HG02642 (cell line): Measurements from ENCODE around the gene PPP1R1A.
A peak's percentile ranks its signal among the peaks of the same experiment; 100 is the strongest.

Experiments used
- ATAC-seq: cut with Tn5 transposase; IDR thresholded peaks from one replicate; pipeline ENCODE4 v1.9.1; 2021; ENCODE audit warnings: mild to moderate bottlenecking; ENCODE audit not compliant: unreplicated experiment, poor library complexity

The PPP1R1A gene

GRCh38 chr12:54578778-54579177 is 9.7 kb downstream of the PPP1R1A start:
- no peak for ATAC-seq

GRCh38 chr12:54572881-54573280 is 15.6 kb downstream of the PPP1R1A start:
- no peak for ATAC-seq

- no peak for ATAC-seq
Measured at GRCh38 chr12:54571193-54572188, 17.0 kb downstream of the PPP1R1A start.

GRCh38 chr12:54569995-54570528 is 18.4 kb downstream of the PPP1R1A start:
- no peak for ATAC-seq

- no peak for ATAC-seq
Measured at GRCh38 chr12:54569072-54569471, 19.4 kb downstream of the PPP1R1A start.

GRCh38 chr12:54566792-54567191 is 21.7 kb downstream of the PPP1R1A start:
- no peak for ATAC-seq

- ATAC-seq = no peak
Measured at GRCh38 chr12:54565986-54566544, 22.4 kb downstream of the PPP1R1A start.

GRCh38 chr12:54565310-54565985 is 23.0 kb downstream of the PPP1R1A start:
- ATAC-seq = no peak

GRCh38 chr12:54564768-54565167 is 23.7 kb downstream of the PPP1R1A start:
- no peak for ATAC-seq

GRCh38 chr12:54563787-54564186 is 24.7 kb downstream of the PPP1R1A start:
- ATAC-seq = no peak

GRCh38 chr12:54562750-54563356 is 25.6 kb downstream of the PPP1R1A start:
- no peak for ATAC-seq

GRCh38 chr12:54561164-54561563 is 27.3 kb downstream of the PPP1R1A start:
- no peak for ATAC-seq

- peak; percentile 100 for ATAC-seq
Measured at GRCh38 chr12:54560374-54560858, 28.0 kb downstream of the PPP1R1A start.

- no peak for ATAC-seq
Measured at GRCh38 chr12:54558759-54559158, 29.7 kb downstream of the PPP1R1A start.

- no peak for ATAC-seq
Measured at GRCh38 chr12:54558311-54558710, 30.1 kb downstream of the PPP1R1A start.

GRCh38 chr12:54555670-54556257 is 32.7 kb downstream of the PPP1R1A start:
- no peak for ATAC-seq

- peak; percentile 19 for ATAC-seq
Measured at GRCh38 chr12:54549774-54550451, 38.5 kb downstream of the PPP1R1A start.

GRCh38 chr12:54546511-54546910 is 41.9 kb downstream of the PPP1R1A start:
- no peak for ATAC-seq

- ATAC-seq = no peak
Measured at GRCh38 chr12:54544743-54545142, 43.7 kb downstream of the PPP1R1A start.
